Activated T-cell treated with anti-CD3 and anti-CD28 coated beads for 1 hour (primary cell): ENCODE measurements around the gene FZR1.

Source experiments
- DNase-seq: peaks from one replicate; pipeline ENCODE4 v3.0.0-alpha.2; 2020; ENCODE audit warnings: low read depth

The FZR1 gene

GRCh38 chr19:3474010-3474409 lies 32.1 kb upstream of the FZR1 start:
- no peak for DNase-seq

- DNase-seq = no peak
Measured at GRCh38 chr19:3474614-3475013, 31.5 kb upstream of the FZR1 start.

GRCh38 chr19:3475449-3475848 lies 30.7 kb upstream of the FZR1 start:
- no peak for DNase-seq

GRCh38 chr19:3476830-3477229 lies 29.3 kb upstream of the FZR1 start:
- no peak for DNase-seq

GRCh38 chr19:3477506-3477905 lies 28.6 kb upstream of the FZR1 start:
- DNase-seq = no peak

GRCh38 chr19:3477951-3478350 lies 28.2 kb upstream of the FZR1 start:
- no peak for DNase-seq

GRCh38 chr19:3478409-3479176 lies 27.5 kb upstream of the FZR1 start:
- no peak for DNase-seq

- DNase-seq = peak; percentile 13
Measured at GRCh38 chr19:3479177-3479833, 26.8 kb upstream of the FZR1 start.

- no peak for DNase-seq
Measured at GRCh38 chr19:3479834-3480215, 26.3 kb upstream of the FZR1 start.

GRCh38 chr19:3480383-3481091 lies 25.6 kb upstream of the FZR1 start, which contains the start of gene SMIM24:
Gene SMIM24 (minus strand): TSS chr19:3480525. CDS start chr19:3480463, 62 bp downstream.
- DNase-seq = no peak

GRCh38 chr19:3481241-3482090 lies 24.6 kb upstream of the FZR1 start:
- no peak for DNase-seq

GRCh38 chr19:3482507-3483225 lies 23.4 kb upstream of the FZR1 start:
- DNase-seq = no peak

- DNase-seq = no peak
Measured at GRCh38 chr19:3483226-3483628, 22.9 kb upstream of the FZR1 start, which contains the start of gene SMIM44. Gene SMIM44 (minus strand): TSS chr19:3483441. CDS start chr19:3483403, 38 bp downstream.

GRCh38 chr19:3491396-3492119 lies 14.6 kb upstream of the FZR1 start:
- no peak for DNase-seq

- DNase-seq = no peak
Measured at GRCh38 chr19:3492131-3492839, 13.8 kb upstream of the FZR1 start.

- DNase-seq = no peak
Measured at GRCh38 chr19:3492919-3493318, 13.2 kb upstream of the FZR1 start.

GRCh38 chr19:3493651-3494050 lies 12.5 kb upstream of the FZR1 start:
- DNase-seq = no peak

GRCh38 chr19:3494051-3494450 lies 12.1 kb upstream of the FZR1 start:
- no peak for DNase-seq

- no peak for DNase-seq
Measured at GRCh38 chr19:3494559-3494958, 11.6 kb upstream of the FZR1 start.
